Smooth muscle cell (in vitro differentiated cells): Measurements from ENCODE around the gene OR8B8. TPM values are rescaled to one million over a fixed set of nuclear protein-coding genes. Genes with fewer than 3 reads are reported as not detected.

Experiments used
- DNase-seq: peaks from one replicate; lab custom pipeline; 2025; ENCODE audit not compliant: unreplicated experiment; lab: John Stamatoyannopoulos, UW
- H2AFZ ChIP-seq: fragments of 200-600 bp; sonication (generic); 2 replicates; pipeline ENCODE4 v1.6.0; 2016; ENCODE audit warnings: antibody characterized with exemption, low read depth, mild to moderate bottlenecking
- H3F3A ChIP-seq: fragments of 200-600 bp; sonication (generic); 2 replicates; pipeline ENCODE4 v1.6.0; 2017; ENCODE audit warnings: antibody characterized with exemption, low read depth
- H3K27ac ChIP-seq: fragments of 200-600 bp; sonication (generic); 2 replicates; pipeline ENCODE4 v1.5.1; 2016; ENCODE audit warnings: low read depth, mild to moderate bottlenecking
- H3K27me3 ChIP-seq: fragments of 200-600 bp; sonication (generic); 2 replicates; pipeline ENCODE4 v1.6.1; 2016; ENCODE audit warnings: low read depth, mild to moderate bottlenecking
- H3K36me3 ChIP-seq: fragments of 200-600 bp; sonication (generic); 2 replicates; pipeline ENCODE4 v1.5.1; 2016; ENCODE audit warnings: low read depth
- H3K4me1 ChIP-seq: fragments of 200-600 bp; sonication (generic); 2 replicates; pipeline ENCODE4 v1.5.1; 2016; ENCODE audit warnings: low read depth
- H3K4me2 ChIP-seq: fragments of 200-600 bp; sonication (generic); 2 replicates; pipeline ENCODE4 v1.6.0; 2016; ENCODE audit warnings: mild to moderate bottlenecking
- H3K4me3 ChIP-seq: fragments of 200-600 bp; sonication (generic); 2 replicates; pipeline ENCODE4 v1.5.1; 2016; ENCODE audit warnings: mild to moderate bottlenecking
- H3K79me2 ChIP-seq: fragments of 200-600 bp; sonication (generic); 2 replicates; pipeline ENCODE4 v1.6.0; 2016; ENCODE audit warnings: low read depth, mild to moderate bottlenecking
- H3K9ac ChIP-seq: fragments of 200-600 bp; sonication (generic); 2 replicates; pipeline ENCODE4 v1.6.0; 2016; ENCODE audit warnings: low read depth
- H3K9me3 ChIP-seq: fragments of 200-600 bp; sonication (generic); replicated peaks from 2 replicates; pipeline ENCODE4 v1.5.1; 2016; ENCODE audit warnings: low read depth
- H4K20me1 ChIP-seq: fragments of 200-600 bp; sonication (generic); 2 replicates; pipeline ENCODE4 v1.6.0; 2016; ENCODE audit warnings: low read depth
- WGBS: methylation state at CpG from one replicate; pipeline ENCODE4 v1.1.7; 2016; ENCODE audit warnings: low lambda C conversion rate; 5-methylcytosine and 5-hydroxymethylcytosine counted together
- polyA plus RNA-seq: library from polyadenylated mRNA; unstranded; fragments of >200 nt; fragmentation: Nextera tagmentation; extraction: Ambion mirVana; gene quantifications from 2 replicates; pipeline ENCODE4 v1.2.1, GENCODE V29; 2016
- total RNA-seq: library from RNA; depleted of rRNA; stranded (reverse); fragments of >200 nt; gene quantifications from 2 replicates; pipeline ENCODE4 v1.2.3, GENCODE V29; 2014
- TF ChIP-seq, protein P1 (sequence below): fragments of 200-600 bp; sonication (generic); IDR thresholded peaks from 2 replicates; pipeline ENCODE4 v1.5.1; 2017; ENCODE audit warnings: borderline replicate concordance, mild to moderate bottlenecking, antibody characterized with exemption; ENCODE audit not compliant: insufficient read depth, poor library complexity, severe bottlenecking

The OR8B8 gene
- total and polyA plus RNA-seq, 2 experiments from 2014 or later: not detected

DNA sequence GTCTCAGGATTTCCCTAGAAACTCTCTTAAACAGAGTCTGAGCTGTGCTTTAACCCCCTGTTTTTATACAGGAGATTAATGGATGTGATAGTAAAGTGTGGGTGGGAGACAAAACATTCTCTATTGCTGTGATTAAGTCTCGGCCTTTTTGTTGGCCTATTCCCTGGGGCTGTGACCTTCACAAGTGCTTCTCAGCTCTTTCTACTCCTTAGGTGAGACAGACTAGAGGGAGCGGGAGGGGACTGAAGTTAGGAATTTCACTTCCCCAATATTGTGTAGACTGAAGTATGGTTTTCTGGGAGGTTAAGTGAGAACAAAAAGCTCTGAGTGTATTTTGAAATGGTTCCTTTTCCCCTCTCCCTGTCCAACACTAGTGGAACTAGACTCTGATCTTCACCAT is 29.8 kb upstream of the OR8B8 start:
- TF ChIP-seq, protein P1, sequence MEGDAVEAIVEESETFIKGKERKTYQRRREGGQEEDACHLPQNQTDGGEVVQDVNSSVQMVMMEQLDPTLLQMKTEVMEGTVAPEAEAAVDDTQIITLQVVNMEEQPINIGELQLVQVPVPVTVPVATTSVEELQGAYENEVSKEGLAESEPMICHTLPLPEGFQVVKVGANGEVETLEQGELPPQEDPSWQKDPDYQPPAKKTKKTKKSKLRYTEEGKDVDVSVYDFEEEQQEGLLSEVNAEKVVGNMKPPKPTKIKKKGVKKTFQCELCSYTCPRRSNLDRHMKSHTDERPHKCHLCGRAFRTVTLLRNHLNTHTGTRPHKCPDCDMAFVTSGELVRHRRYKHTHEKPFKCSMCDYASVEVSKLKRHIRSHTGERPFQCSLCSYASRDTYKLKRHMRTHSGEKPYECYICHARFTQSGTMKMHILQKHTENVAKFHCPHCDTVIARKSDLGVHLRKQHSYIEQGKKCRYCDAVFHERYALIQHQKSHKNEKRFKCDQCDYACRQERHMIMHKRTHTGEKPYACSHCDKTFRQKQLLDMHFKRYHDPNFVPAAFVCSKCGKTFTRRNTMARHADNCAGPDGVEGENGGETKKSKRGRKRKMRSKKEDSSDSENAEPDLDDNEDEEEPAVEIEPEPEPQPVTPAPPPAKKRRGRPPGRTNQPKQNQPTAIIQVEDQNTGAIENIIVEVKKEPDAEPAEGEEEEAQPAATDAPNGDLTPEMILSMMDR: no peak
- Histone ChIP-seq H3K27me3 (no peaks in the 10 kb centered on the region), H2AFZ (peak overlapping the region; percentile 59), H3K4me2 (no peak overlapping the region), H3K4me1 (no peaks in the 10 kb centered on the region), H4K20me1 (no peaks in the 10 kb centered on the region), H3K9me3 (no peaks in the 10 kb centered on the region), H3K27ac (peak overlapping the region; percentile 21), H3K79me2 (no peaks in the 10 kb centered on the region), H3K36me3 (no peaks in the 10 kb centered on the region), H3F3A (no peaks in the 10 kb centered on the region), H3K9ac (no peak overlapping the region), H3K4me3 (no peak overlapping the region)
- WGBS: 47% methylated on average over 2 of the region's 2 CpGs
- no peak for DNase-seq

DNA sequence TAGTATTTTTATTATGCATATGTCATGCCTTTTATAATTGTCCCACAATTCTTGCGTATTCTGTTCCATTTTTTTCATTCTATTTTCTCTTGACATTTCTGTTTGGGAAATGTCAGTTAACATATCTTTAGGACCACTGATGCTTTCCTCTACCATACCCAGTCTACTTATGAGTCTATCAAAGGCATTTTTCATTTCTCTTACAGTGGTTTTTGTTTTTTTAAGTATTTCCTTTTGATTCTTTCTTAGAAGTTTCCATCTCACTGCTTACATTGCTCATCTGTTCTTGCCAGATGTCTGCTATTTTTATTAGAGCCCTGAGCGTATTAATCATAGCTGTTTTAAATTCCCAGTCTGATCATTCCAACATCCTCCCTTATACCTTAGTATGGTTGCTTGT is 29.3 kb upstream of the OR8B8 start:
- Histone ChIP-seq H3K4me1 (no peaks in the 10 kb centered on the region), H3K27ac (peak overlapping the region; percentile 21), H3K9me3 (no peaks in the 10 kb centered on the region), H3F3A (no peaks in the 10 kb centered on the region), H3K36me3 (no peaks in the 10 kb centered on the region), H2AFZ (peak overlapping the region; percentile 59), H3K4me2 (no peak overlapping the region), H3K9ac (no peak overlapping the region), H4K20me1 (no peaks in the 10 kb centered on the region), H3K27me3 (no peaks in the 10 kb centered on the region), H3K4me3 (no peak overlapping the region), H3K79me2 (no peaks in the 10 kb centered on the region)
- 80% methylated on average over 2 of the region's 2 CpGs for WGBS
- TF ChIP-seq, protein P1: no peak
- DNase-seq: no peak

DNA sequence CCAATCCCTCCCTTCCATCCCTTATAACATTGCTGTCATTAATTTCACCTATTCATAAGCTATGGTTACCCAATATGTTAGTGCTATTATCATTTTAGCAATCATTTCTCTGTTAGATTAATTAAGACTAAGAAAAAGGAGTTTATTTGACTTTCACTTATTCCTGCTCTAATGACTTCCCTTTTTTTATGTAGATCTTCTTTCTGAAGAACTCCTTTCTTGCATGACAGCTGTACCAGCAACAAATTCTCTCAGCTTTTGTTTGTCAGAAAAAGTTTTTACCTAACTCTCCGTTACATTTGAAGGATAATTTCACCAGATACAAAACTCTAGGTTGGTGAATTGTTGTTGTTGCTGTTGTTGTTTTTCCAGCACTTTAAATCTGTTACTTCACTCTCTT is 28.6 kb upstream of the OR8B8 start:
- TF ChIP-seq, protein P1: no peak
- Histone ChIP-seq H3K9me3 (no peaks in the 10 kb centered on the region), H3K4me2 (no peak overlapping the region), H3K4me3 (no peak overlapping the region), H3K27me3 (no peaks in the 10 kb centered on the region), H2AFZ (no peak overlapping the region), H4K20me1 (no peaks in the 10 kb centered on the region), H3K36me3 (no peaks in the 10 kb centered on the region), H3K79me2 (no peaks in the 10 kb centered on the region), H3K4me1 (no peaks in the 10 kb centered on the region), H3F3A (no peaks in the 10 kb centered on the region), H3K27ac (no peak overlapping the region), H3K9ac (no peak overlapping the region)
- DNase-seq: no peak
- WGBS: 72% methylated on average over 1 of the region's 1 CpG

DNA sequence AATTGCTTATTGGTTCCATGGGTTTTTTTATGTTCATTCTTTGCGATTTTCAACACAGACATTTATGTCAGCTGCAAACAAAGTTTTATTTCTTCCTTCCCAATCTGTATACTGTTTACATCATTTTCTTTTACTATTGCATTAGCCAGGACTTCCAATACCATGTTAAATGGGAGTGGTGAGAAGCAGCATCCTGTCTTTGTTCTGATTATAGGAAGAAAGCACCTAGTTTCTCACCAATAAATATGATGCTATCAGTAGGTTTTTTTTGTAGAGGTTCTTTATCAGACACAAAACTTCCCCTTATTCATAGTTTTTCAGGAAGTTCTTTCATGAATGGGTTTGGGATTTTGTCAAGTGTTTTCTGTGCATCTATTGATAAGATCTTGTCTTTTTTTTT is 28.0 kb upstream of the OR8B8 start:
- H3K9ac ChIP-seq: no peak overlapping the region

More for the DNA sequence above, 28.0 kb upstream of the OR8B8 start:
- TF ChIP-seq, protein P1: no peak
- no peaks in the 10 kb centered on the region for H3K79me2 ChIP-seq
- 88% methylated on average over 1 of the region's 1 CpG for WGBS
- H3K9me3 ChIP-seq: no peaks in the 10 kb centered on the region
- H3F3A ChIP-seq: no peaks in the 10 kb centered on the region
- H3K4me3 ChIP-seq: no peak overlapping the region
- H4K20me1 ChIP-seq: no peaks in the 10 kb centered on the region
- no peaks in the 10 kb centered on the region for H3K36me3 ChIP-seq
- H3K27me3 ChIP-seq: no peaks in the 10 kb centered on the region
- no peak overlapping the region for H3K4me2 ChIP-seq
- no peak overlapping the region for H2AFZ ChIP-seq
- no peak for DNase-seq
- H3K27ac ChIP-seq: no peak overlapping the region
- no peaks in the 10 kb centered on the region for H3K4me1 ChIP-seq
